HG03439 (cell line): Measurements from ENCODE around the gene ZNF689.

Experiments
- ATAC-seq: cut with Tn5 transposase; IDR thresholded peaks from one replicate; pipeline ENCODE4 v1.9.1; 2021; ENCODE audit warnings: mild to moderate bottlenecking, moderate library complexity; ENCODE audit not compliant: unreplicated experiment

The ZNF689 gene

GRCh38 chr16:30609926-30610839 is at the start of gene ZNF689:
Gene ZNF689, minus strand, starts transcription at chr16:30610389. Its CDS starts 348 bp downstream, at chr16:30610041.
- peak; percentile 76 for ATAC-seq

DNA sequence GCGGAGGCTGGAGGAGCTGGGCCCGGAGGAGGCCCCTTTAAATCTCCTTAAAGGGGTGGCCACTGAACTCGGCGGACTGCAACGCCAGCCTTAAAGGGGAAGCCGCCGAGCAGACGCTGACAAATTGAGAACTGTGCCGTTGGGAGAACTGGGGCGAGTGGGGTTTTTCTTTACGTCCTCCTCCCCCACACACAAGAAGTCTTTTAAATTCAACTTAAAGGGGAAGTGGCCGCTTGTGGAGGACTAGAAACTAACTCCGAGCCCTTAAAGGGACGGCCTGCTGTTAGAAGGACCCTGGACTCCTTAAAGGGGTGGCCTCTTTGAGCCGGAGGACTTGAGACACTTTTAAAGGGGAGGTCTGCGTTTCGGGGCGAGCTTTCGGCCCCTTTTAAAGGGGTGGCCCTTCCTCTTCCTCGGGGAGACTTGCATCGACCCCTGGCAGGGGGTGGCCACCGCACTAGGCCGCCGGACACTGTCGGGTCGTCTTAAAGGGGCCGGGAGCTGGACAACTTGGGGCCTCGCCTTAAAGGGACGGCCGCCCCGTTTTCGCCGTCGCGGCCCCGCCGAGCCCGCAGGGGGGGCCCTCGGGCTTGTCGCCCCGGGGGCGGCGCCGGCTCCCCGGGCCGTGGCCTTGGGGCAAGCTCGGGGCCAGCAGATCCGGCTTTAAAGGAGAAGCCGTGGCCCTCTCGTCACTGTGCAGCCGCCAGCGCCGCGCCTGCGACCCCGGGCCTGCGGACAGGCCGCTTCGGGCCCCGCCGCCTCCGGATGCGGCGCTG is 48.7 kb upstream of the ZNF689 start:
- ATAC-seq = peak; percentile 26

DNA sequence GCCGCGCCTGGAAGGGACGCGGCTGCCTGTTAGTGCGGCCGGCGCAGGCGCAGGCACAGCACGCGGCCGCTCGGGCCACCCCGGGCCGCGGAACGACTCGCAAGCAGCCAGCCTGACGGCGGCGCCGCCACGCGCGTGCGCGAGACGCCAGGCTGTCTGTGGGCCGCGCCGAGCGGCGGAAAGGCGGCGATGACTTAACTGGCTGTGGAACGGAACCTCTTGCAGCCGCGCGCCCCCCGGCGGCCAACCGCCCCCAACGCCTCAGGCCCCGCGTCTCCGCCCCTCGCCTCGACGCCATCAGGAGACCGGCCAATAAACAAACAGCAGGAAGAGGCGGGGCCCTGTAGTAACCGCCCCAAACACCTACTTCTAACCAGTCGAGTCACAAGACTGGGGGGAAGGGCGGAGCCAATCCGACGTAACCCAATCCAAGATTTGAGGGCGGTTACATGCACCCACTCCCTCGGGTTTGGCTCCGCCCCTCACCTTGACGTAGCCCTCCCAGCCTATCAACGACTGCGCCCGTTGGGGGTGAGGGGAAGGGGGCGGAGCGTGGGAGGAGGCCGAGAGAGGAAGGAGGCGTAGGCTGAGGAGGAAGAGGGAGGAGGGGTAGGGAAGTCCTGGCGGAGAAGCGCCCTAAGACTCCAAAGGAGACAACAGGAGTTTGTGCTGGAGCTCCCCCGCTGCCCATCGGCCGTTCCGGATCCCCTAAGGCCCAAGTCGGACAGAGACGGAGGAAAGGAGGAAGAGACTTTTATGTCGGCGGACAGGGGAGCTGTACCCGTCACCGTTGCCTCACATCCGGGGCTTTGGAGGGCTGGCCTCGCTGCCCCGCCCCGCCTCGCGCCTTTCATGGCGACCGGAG is 47.9 kb upstream of the ZNF689 start, which contains the start of gene FBRS:
Gene FBRS (plus strand): TSS at position 566 of the 865 bp plus-strand sequence. CDS start 1,088 bp downstream, outside the sequence.
- ATAC-seq = peak; percentile 71

GRCh38 chr16:30656974-30657865 is 47.0 kb upstream of the ZNF689 start:
- ATAC-seq = no peak

DNA sequence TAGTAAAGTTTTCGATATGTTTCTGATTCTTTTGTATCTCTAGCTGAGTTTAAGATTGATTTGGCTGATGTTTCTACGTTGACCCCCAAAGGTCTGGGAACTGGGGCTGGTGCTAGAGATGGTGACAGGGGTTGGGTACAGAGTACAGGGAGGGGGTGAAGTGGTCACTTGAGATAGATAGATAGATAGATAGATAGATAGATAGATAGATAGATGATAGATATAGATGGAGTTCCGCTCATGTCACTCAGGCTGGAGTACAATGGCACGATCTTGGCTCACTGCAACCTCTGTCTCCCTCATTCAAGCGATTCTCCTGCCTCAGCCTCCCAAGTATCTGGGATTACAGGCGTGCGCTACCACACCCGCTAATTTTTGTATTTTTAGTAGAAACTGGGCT is 46.2 kb upstream of the ZNF689 start:
- no peak for ATAC-seq

DNA sequence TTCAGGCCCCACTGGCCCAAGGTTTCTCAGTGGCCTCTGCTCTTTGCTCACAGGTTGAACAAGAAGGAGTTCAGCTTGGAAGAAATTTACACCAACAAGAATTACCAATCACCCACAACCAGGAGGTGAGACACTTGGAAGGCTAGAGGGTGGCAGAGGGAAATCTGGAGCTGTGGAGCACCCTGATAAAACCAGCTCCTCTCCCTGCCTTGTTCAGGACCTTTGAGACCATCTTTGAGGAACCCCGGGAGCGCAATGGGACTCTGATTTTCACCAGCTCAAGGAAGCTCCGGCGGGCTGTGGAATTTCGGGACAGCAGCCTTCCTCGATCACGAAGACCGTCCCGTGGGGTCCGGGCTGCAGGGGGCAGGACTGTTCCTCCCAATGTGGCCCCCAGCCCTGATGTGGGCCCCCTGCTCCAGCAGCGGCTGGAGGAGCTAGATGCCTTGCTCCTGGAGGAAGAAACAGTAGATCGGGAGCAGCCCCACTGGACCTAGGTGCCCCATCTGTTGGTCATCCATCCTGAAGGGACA is 45.7 kb upstream of the ZNF689 start:
- ATAC-seq = no peak

DNA sequence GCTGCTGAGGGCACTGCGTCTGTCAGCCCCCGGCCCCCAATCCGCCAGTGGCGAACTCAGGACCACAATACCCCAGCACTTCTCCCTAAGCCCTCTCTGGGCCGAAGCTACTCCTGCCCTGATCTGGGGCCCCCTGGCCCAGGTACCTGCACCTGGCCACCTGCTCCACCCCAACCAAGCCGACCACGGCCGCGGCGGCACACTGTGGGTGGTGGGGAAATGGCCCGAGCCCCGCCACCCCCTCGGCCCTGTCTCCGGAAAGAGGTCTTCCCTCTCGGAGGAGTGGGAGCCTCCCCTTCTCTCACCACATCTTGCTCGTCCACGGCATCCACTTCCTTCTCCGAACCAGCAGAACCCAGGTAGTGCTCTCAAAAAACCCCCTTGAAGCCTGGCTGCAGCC is 44.7 kb upstream of the ZNF689 start:
- ATAC-seq = no peak

DNA sequence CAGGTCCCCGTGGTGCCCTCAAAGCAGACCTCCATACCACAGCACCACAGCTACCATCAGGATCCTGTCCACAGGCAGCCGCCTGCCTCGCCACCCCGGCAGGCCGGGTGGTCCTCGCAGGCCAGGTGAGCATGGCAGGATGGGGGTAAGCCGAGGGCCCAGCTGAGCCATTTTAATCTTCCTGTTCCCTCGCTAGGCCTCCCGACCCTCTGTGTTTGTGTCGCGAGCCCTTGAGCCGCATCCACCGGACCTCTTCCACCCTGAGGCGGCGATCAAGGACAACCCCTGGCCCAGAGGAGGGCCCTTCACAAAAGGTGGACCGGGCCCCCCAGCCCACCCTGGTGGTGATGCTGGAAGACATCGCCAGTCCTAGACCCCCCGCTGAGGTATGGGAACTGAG is 42.5 kb upstream of the ZNF689 start:
- ATAC-seq = no peak

GRCh38 chr16:30652005-30652296 is 41.8 kb upstream of the ZNF689 start:
- no peak for ATAC-seq

GRCh38 chr16:30651124-30652004 is 41.2 kb upstream of the ZNF689 start:
- peak; percentile 52 for ATAC-seq

DNA sequence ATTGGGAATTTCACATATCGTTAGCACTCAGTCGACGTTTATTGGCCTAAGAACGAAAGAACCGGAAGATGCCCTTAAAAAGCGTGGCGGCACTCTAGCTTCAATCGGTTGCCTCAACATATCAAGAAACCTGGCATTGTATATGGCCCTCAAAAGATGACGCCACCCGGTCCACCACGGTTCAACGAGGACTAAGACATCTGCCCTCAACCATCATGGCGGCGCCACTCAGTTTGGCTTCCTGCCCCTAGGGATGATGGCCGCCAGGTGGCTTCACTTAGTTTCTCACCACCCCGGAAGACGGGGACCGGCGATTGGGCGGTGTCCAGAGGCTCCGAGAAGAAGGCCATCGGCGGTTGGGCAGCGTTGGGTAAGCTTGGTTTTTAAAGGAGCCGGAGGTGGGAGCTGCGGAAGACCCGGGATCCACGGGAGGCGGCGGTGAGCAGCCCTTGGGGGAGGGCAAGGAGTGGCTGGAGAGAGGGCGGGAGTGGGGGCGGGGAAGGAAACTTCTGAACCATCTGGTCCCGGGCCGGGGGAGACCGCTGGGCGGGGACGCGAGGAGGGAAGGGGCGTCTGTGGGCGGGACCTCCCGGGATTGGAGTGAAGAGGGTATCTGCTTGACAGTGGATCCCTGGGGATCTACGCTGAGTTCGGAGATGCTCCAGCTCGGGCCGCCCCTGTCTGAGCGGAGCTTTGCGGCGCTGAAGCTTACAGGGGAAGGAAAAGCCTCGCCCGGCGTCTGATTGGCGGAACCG is 40.4 kb upstream of the ZNF689 start, which contains the start of gene PRR14:
Gene PRR14 (plus strand): TSS at position 592 of the 755 bp plus-strand sequence. CDS start 686 bp downstream, outside the sequence.
- peak; percentile 73 for ATAC-seq

DNA sequence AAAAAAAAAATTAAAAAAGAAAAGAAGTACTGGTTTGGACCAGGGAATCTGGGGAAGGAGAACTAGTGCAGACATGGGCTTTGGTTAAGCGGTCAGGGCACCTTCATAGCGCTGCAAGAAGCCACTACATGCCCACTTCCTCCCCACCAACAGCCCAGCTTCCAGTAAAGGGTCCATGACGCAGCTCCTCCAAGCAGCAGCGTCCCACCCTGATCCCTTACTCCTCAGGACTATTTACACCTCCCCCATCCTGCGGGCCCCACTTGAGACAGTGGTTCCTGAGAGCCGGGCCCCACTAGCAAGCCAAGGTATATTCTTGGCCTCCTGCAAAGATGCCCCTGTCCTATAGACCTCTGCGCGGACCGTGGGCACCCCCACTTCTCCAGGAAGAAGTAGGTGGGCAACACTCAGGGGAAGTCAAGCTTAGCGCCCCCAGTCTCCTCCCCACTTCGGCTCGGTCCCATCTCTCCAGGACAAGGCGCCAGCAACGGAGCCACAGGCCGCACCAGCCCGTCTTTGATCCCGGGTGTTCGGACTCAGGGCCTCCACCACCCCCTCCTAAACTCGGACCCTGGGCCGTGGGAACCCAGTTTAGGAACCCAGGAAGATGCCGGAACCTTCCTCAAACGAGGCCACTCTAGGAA is 39.7 kb upstream of the ZNF689 start:
- no peak for ATAC-seq

GRCh38 chr16:30647274-30647571 is 37.0 kb upstream of the ZNF689 start:
- no peak for ATAC-seq

DNA sequence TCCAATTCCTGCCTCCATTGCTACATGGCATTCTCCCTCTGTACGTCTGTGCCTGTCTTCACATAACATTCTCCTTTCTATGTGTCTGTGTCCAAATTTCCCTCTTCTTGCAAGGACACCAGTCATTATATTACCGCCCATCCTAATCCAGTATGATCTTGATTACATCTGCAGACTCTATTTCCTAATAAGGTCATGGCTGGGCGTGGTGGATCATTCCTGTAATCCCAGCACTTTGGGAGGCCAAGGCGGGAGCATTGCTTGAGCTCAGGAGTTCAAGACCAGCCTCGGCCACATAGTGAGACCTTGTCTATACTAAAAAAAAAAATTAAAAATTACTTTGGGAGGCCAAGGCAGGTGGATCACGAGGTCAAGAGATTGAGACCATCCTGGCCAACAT is 35.5 kb upstream of the ZNF689 start:
- no peak for ATAC-seq

GRCh38 chr16:30644334-30644830 is 34.2 kb upstream of the ZNF689 start:
- ATAC-seq = no peak

- ATAC-seq = no peak
These were observed 31.3 kb upstream of the ZNF689 start for GRCh38 chr16:30641378-30641982.

- ATAC-seq = no peak
These were observed 27.8 kb upstream of the ZNF689 start for GRCh38 chr16:30637944-30638343.
